ENCODE measurements around the gene KANSL1. TPM values are rescaled to one million over a fixed set of nuclear protein-coding genes. Genes with fewer than 3 reads are reported as not detected.

The KANSL1 gene
- polyA plus RNA-seq, 2 donors: 14.6 to 25.4 TPM

- Histone ChIP-seq H3K27ac (ENCODE audit: low read depth in 2 of 2, low read length in 1 of 2) (no peak overlapping the region), H3K9me3 (ENCODE audit: control insufficient read depth in 2 of 2, insufficient read depth in 1 of 2, low read depth in 1 of 2, low read length in 1 of 2) (no peaks in the 10 kb centered on the region), H3K4me1 (ENCODE audit: control insufficient read depth in 2 of 2, insufficient read depth in 2 of 2, low read length in 1 of 2) (no peaks in the 10 kb centered on the region), H3K36me3 (ENCODE audit: control insufficient read depth in 2 of 2, insufficient read depth in 2 of 2, low read length in 1 of 2) (no peaks in the 10 kb centered on the region), H3K27me3 (ENCODE audit: control insufficient read depth in 1 of 2, insufficient read depth in 2 of 2, low read length in 2 of 2) (no peaks in the 10 kb centered on the region), H3K4me3 (ENCODE audit: low read depth in 1 of 2, low read length in 2 of 2) (no peak overlapping the region)
- 90 to 93% methylated on average over 3 of the region's 3 CpGs for WGBS, 2 donors
Measured at GRCh38 chr17:46201491-46201890, 8.3 kb upstream of the KANSL1 start.

- H3K9me3 ChIP-seq (ENCODE audit: control insufficient read depth in 2 of 2, insufficient read depth in 1 of 2, low read depth in 1 of 2, low read length in 1 of 2): no peaks in the 10 kb centered on the region
- H3K27me3 ChIP-seq (ENCODE audit: control insufficient read depth in 1 of 2, insufficient read depth in 2 of 2, low read length in 2 of 2): no peaks in the 10 kb centered on the region
- 87 to 95% methylated on average over 7 of the region's 7 CpGs for WGBS, 2 donors
- no peak overlapping the region for H3K27ac ChIP-seq (ENCODE audit: low read depth in 2 of 2, low read length in 1 of 2)
- H3K36me3 ChIP-seq (ENCODE audit: control insufficient read depth in 2 of 2, insufficient read depth in 2 of 2, low read length in 1 of 2): no peaks in the 10 kb centered on the region
- no peaks in the 10 kb centered on the region for H3K4me1 ChIP-seq (ENCODE audit: control insufficient read depth in 2 of 2, insufficient read depth in 2 of 2, low read length in 1 of 2)
- H3K4me3 ChIP-seq (ENCODE audit: low read depth in 1 of 2, low read length in 2 of 2): no peak overlapping the region
Measured at GRCh38 chr17:46200197-46200596, 7.0 kb upstream of the KANSL1 start.

- Histone ChIP-seq H3K4me3 (ENCODE audit: low read depth in 1 of 2, low read length in 2 of 2) (no peak overlapping the region), H3K36me3 (ENCODE audit: control insufficient read depth in 2 of 2, insufficient read depth in 2 of 2, low read length in 1 of 2) (no peaks in the 10 kb centered on the region), H3K9me3 (ENCODE audit: control insufficient read depth in 2 of 2, insufficient read depth in 1 of 2, low read depth in 1 of 2, low read length in 1 of 2) (no peaks in the 10 kb centered on the region), H3K27me3 (ENCODE audit: control insufficient read depth in 1 of 2, insufficient read depth in 2 of 2, low read length in 2 of 2) (no peaks in the 10 kb centered on the region), H3K27ac (ENCODE audit: low read depth in 2 of 2, low read length in 1 of 2) (no peak overlapping the region), H3K4me1 (ENCODE audit: control insufficient read depth in 2 of 2, insufficient read depth in 2 of 2, low read length in 1 of 2) (no peaks in the 10 kb centered on the region)
Measured at GRCh38 chr17:46199379-46199778, 6.2 kb upstream of the KANSL1 start.

GRCh38 chr17:46198233-46198632, 5.0 kb upstream of the KANSL1 start:
- no peaks in the 10 kb centered on the region for H3K27me3 ChIP-seq (ENCODE audit: control insufficient read depth in 1 of 2, insufficient read depth in 2 of 2, low read length in 2 of 2)
- no peaks in the 10 kb centered on the region for H3K36me3 ChIP-seq (ENCODE audit: control insufficient read depth in 2 of 2, insufficient read depth in 2 of 2, low read length in 1 of 2)
- H3K4me1 ChIP-seq (ENCODE audit: control insufficient read depth in 2 of 2, insufficient read depth in 2 of 2, low read length in 1 of 2): no peaks in the 10 kb centered on the region
- H3K4me3 ChIP-seq (ENCODE audit: low read depth in 1 of 2, low read length in 2 of 2): no peak overlapping the region
- H3K9me3 ChIP-seq (ENCODE audit: control insufficient read depth in 2 of 2, insufficient read depth in 1 of 2, low read depth in 1 of 2, low read length in 1 of 2): no peaks in the 10 kb centered on the region
- 72 to 74% methylated on average over 1 of the region's 1 CpG for WGBS, 2 donors
- no peak overlapping the region for H3K27ac ChIP-seq (ENCODE audit: low read depth in 2 of 2, low read length in 1 of 2)

GRCh38 chr17:46197530-46197929, 4.3 kb upstream of the KANSL1 start:
- Histone ChIP-seq H3K27me3 (ENCODE audit: control insufficient read depth in 1 of 2, insufficient read depth in 2 of 2, low read length in 2 of 2) (no peaks in the 10 kb centered on the region), H3K4me3 (ENCODE audit: low read depth in 1 of 2, low read length in 2 of 2) (no peak overlapping the region), H3K4me1 (ENCODE audit: control insufficient read depth in 2 of 2, insufficient read depth in 2 of 2, low read length in 1 of 2) (no peaks in the 10 kb centered on the region), H3K36me3 (ENCODE audit: control insufficient read depth in 2 of 2, insufficient read depth in 2 of 2, low read length in 1 of 2) (no peaks in the 10 kb centered on the region), H3K27ac (ENCODE audit: low read depth in 2 of 2, low read length in 1 of 2) (no peak overlapping the region), H3K9me3 (ENCODE audit: control insufficient read depth in 2 of 2, insufficient read depth in 1 of 2, low read depth in 1 of 2, low read length in 1 of 2) (no peaks in the 10 kb centered on the region)
- WGBS, 2 donors: 87 to 91% methylated on average over 6 of the region's 6 CpGs

GRCh38 chr17:46195939-46196716, 2.9 kb upstream of the KANSL1 start:
- 93 to 99% methylated on average over 2 of the region's 2 CpGs for WGBS, 2 donors
- Histone ChIP-seq H3K9me3 (ENCODE audit: control insufficient read depth in 2 of 2, insufficient read depth in 1 of 2, low read depth in 1 of 2, low read length in 1 of 2) (no peaks in the 10 kb centered on the region), H3K36me3 (ENCODE audit: control insufficient read depth in 2 of 2, insufficient read depth in 2 of 2, low read length in 1 of 2) (no peaks in the 10 kb centered on the region), H3K27me3 (ENCODE audit: control insufficient read depth in 1 of 2, insufficient read depth in 2 of 2, low read length in 2 of 2) (no peaks in the 10 kb centered on the region), H3K27ac (ENCODE audit: low read depth in 2 of 2, low read length in 1 of 2) (no peak overlapping the region), H3K4me3 (ENCODE audit: low read depth in 1 of 2, low read length in 2 of 2) (no peak overlapping the region), H3K4me1 (ENCODE audit: control insufficient read depth in 2 of 2, insufficient read depth in 2 of 2, low read length in 1 of 2) (no peaks in the 10 kb centered on the region)

- 72 to 76% methylated on average over 5 of the region's 5 CpGs for whole genome bisulfite sequencing, 2 donors
Measured at GRCh38 chr17:46195217-46195855, 2.1 kb upstream of the KANSL1 start.

GRCh38 chr17:46194393-46195216, 1.4 kb upstream of the KANSL1 start:
- no peaks in the 10 kb centered on the region for H3K27me3 ChIP-seq (ENCODE audit: control insufficient read depth in 1 of 2, insufficient read depth in 2 of 2, low read length in 2 of 2)
- no peaks in the 10 kb centered on the region for H3K36me3 ChIP-seq (ENCODE audit: control insufficient read depth in 2 of 2, insufficient read depth in 2 of 2, low read length in 1 of 2)
- no peaks in the 10 kb centered on the region for H3K9me3 ChIP-seq (ENCODE audit: control insufficient read depth in 2 of 2, insufficient read depth in 1 of 2, low read depth in 1 of 2, low read length in 1 of 2)
- H3K4me1 ChIP-seq (ENCODE audit: control insufficient read depth in 2 of 2, insufficient read depth in 2 of 2, low read length in 1 of 2): peaks cover 0 to 1% of the 10 kb centered on the region in 2 donors
- peak overlapping the region in 1 of 2 donors; percentile 90 for H3K4me3 ChIP-seq (ENCODE audit: low read depth in 1 of 2, low read length in 2 of 2)
- peak overlapping the region; percentile 99 for H3K27ac ChIP-seq (ENCODE audit: low read depth in 2 of 2, low read length in 1 of 2)
- 42 to 43% methylated on average over 9 of the region's 9 CpGs for WGBS, 2 donors

More at GRCh38 chr17:46195217-46195855, 2.1 kb upstream of the KANSL1 start:
- Histone ChIP-seq H3K27me3 (ENCODE audit: control insufficient read depth in 1 of 2, insufficient read depth in 2 of 2, low read length in 2 of 2) (no peaks in the 10 kb centered on the region), H3K4me1 (ENCODE audit: control insufficient read depth in 2 of 2, insufficient read depth in 2 of 2, low read length in 1 of 2) (no peaks in the 10 kb centered on the region), H3K27ac (ENCODE audit: low read depth in 2 of 2, low read length in 1 of 2) (no peak overlapping the region), H3K9me3 (ENCODE audit: control insufficient read depth in 2 of 2, insufficient read depth in 1 of 2, low read depth in 1 of 2, low read length in 1 of 2) (no peaks in the 10 kb centered on the region), H3K36me3 (ENCODE audit: control insufficient read depth in 2 of 2, insufficient read depth in 2 of 2, low read length in 1 of 2) (no peaks in the 10 kb centered on the region), H3K4me3 (ENCODE audit: low read depth in 1 of 2, low read length in 2 of 2) (no peak overlapping the region)

- H3K4me3 ChIP-seq (ENCODE audit: low read depth in 1 of 2, low read length in 2 of 2): peak overlapping the region; percentile 90 to 94
- H3K27ac ChIP-seq (ENCODE audit: low read depth in 2 of 2, low read length in 1 of 2): peak overlapping the region; percentile 99
- H3K27me3 ChIP-seq (ENCODE audit: control insufficient read depth in 1 of 2, insufficient read depth in 2 of 2, low read length in 2 of 2): no peaks in the 10 kb centered on the region
- peaks cover 0 to 4% of the 10 kb centered on the region in 2 donors for H3K4me1 ChIP-seq (ENCODE audit: control insufficient read depth in 2 of 2, insufficient read depth in 2 of 2, low read length in 1 of 2)
- H3K36me3 ChIP-seq (ENCODE audit: control insufficient read depth in 2 of 2, insufficient read depth in 2 of 2, low read length in 1 of 2): no peaks in the 10 kb centered on the region
- WGBS, 2 donors: 1% methylated on average over 56 to 60 of the region's 60 CpGs
- H3K9me3 ChIP-seq (ENCODE audit: control insufficient read depth in 2 of 2, insufficient read depth in 1 of 2, low read depth in 1 of 2, low read length in 1 of 2): no peaks in the 10 kb centered on the region
Measured at GRCh38 chr17:46193626-46194392, 580 bp upstream of the KANSL1 start.
